Dendritic cell treated with granulocyte-macrophage colony-stimulating factor and Interleukin-4, amounts not matched to agents 40 ng/mL and 50 ng/mL, for 4 days (primary cell): ENCODE measurements around the gene LMF2.

Experiments used
- H3K27ac Mint-ChIP-seq: one replicate; pipeline ENCODE4 v1.8.0; 2022; ENCODE audit warnings: mild to moderate bottlenecking, mixed read lengths
- H3K27me3 Mint-ChIP-seq: one replicate; pipeline ENCODE4 v1.8.0; 2022; ENCODE audit warnings: mild to moderate bottlenecking, mixed read lengths
- H3K36me3 Mint-ChIP-seq: one replicate; pipeline ENCODE4 v1.8.0; 2022; ENCODE audit warnings: low read depth, mixed read lengths
- H3K4me1 Mint-ChIP-seq: one replicate; pipeline ENCODE4 v1.8.0; 2022; ENCODE audit warnings: low read depth, mixed read lengths
- H3K4me3 Mint-ChIP-seq: one replicate; pipeline ENCODE4 v1.8.0; 2022; ENCODE audit warnings: mild to moderate bottlenecking, moderate library complexity, mixed read lengths
- H3K9me3 Mint-ChIP-seq: one replicate; pipeline ENCODE4 v1.8.0; 2022; ENCODE audit warnings: mixed read lengths
- intact Hi-C: fragments of 100-400 bp; cut with micrococcal nuclease; formaldehyde crosslinking; loops from one replicate; pipeline ENCODE4 v1.15.0; 2022

The LMF2 gene

DNA sequence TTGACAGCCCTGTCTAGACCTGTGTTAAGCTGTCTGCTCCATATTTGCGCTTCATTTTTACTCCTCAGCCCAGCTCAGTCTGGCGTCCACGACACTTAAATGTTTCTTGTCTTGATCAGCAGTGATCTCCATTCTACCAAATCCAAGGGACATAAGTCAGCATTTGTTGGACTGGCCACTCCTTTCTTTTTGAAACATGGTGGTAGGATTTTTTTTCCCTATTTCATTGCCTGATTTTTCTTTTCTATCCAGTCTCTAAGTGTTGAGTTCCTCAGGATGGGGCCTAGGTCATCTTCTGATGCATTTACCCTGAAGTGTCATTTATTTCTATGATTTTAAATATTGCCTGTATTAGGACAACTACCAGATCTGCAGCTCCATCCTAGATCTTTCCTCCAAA lies 1.4 kb upstream of the LMF2 start:
- intact Hi-C loops, result loop anchor here (2.0 to 5.0 kb wide), 2 partner anchors 54 to 73 kb away; partner anchors contain the start of genes CHKB and SYCE3
- Mint-ChIP-seq H3K4me1 (peaks cover 35% of the 10 kb centered on the region), H3K36me3 (peaks cover 49% of the 10 kb centered on the region), H3K4me3 (peak overlapping the region; percentile 93), H3K27ac (peak overlapping the region; percentile 96), H3K9me3 (no peaks in the 10 kb centered on the region), H3K27me3 (no peaks in the 10 kb centered on the region)

DNA sequence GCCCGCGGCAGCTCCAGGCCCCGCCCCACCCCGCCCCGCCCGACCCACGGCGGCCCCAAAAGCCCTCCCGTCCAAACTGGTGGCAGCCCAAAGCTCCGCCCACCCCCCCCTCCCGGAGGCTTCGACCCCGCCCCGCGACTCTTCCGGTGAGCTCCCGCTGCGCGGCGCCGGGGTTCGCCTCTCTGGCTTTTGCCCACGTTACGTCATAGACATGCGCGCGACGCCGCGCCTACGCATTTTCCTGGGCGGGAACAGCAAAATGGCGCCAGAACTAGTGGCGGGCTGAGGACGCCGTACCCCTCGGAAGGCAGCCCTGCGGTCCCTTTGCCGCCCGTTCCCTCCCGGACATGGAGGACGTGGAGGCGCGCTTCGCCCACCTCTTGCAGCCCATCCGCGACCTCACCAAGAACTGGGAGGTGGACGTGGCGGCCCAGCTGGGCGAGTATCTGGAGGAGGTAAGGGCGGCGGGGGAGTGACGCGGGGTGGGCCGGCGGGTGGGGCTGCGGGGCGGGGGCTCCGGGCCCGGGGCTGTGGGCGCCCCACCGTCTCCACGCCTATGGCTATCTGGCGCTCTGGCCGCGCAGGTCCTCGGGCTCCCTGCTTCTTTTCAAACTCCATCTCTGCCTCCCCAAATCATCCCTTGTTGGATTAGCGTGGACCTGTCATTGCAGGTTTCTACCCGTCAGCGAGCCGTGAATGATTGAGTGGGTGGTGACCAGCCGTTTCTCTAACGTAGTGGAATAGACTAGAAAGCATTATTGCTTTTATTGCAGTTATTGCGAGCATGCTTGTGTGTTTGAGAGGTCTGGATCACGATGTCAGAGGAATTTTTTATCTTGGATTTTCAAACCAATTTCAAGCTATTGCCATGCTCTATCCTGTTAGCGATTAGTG lies 736 bp upstream of the LMF2 start, which contains the start of gene NCAPH2:
Gene NCAPH2 (plus strand): TSS at position 234 of the 894 bp plus-strand sequence. CDS start 114 bp downstream, at position 348.
- intact Hi-C loops, result loop anchor here (2.0 to 5.0 kb wide), 2 partner anchors 55 to 74 kb away; partner anchors contain the start of genes CHKB and SYCE3
- H3K27me3 Mint-ChIP-seq, result no peaks in the 10 kb centered on the region
- H3K9me3 Mint-ChIP-seq, result no peaks in the 10 kb centered on the region
- H3K36me3 Mint-ChIP-seq, result peaks cover 55% of the 10 kb centered on the region
- H3K27ac Mint-ChIP-seq, result peak within 1 kb of the TSS; percentile 96
- H3K4me1 Mint-ChIP-seq, result peaks cover 35% of the 10 kb centered on the region
- H3K4me3 Mint-ChIP-seq, result peak within 1 kb of the TSS; percentile 98

DNA sequence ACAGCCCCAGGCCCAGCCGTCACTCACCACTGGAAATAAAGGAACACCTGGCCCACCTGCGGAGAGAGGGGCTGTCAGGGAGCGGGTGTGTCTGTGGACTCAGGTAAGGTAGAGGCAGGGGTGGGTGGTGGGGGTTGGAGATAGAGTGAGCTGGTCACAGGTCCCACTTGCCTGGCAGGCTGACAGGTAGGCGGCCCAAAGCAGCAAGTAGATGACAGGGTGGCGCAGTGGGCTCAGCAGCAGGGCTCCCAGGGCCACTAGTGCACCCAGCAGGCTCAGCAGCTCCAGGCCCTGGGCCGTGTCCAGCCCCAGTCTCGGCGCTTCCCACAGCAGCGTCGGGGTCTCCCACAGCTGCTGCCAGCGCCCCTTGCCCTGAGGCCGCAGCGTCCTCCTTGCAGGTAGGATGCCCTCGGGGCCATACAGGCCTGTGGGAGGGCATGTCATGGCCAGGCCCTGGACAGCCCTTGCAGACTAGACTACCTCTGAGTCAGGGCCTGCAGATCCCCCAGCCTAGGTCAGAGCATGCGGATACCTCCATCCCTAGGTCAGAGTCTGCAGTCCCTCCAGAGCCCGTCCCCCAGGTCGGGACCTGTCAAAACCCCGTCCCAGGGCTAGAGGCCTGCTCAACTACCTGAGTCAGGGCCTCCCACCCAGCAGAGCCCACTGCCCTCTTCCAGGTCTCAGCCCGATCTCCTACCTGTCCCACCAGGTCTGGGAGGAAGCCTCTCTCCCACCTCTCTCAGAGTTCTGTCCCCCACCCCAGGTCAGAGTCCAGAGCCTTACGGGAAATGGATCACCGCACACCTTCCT lies 686 bp downstream of the LMF2 start:
- H3K4me3 Mint-ChIP-seq, result peak overlapping the region; percentile 98
- no peaks in the 10 kb centered on the region for H3K9me3 Mint-ChIP-seq
- peaks cover 35% of the 10 kb centered on the region for H3K4me1 Mint-ChIP-seq
- H3K36me3 Mint-ChIP-seq, result peaks cover 60% of the 10 kb centered on the region
- H3K27ac Mint-ChIP-seq, result peak overlapping the region; percentile 96
- no peaks in the 10 kb centered on the region for H3K27me3 Mint-ChIP-seq
- intact Hi-C loops, result loop anchor here (5.0 kb wide), 1 partner anchor 75 kb away; the partner anchor contains the start of gene CHKB

DNA sequence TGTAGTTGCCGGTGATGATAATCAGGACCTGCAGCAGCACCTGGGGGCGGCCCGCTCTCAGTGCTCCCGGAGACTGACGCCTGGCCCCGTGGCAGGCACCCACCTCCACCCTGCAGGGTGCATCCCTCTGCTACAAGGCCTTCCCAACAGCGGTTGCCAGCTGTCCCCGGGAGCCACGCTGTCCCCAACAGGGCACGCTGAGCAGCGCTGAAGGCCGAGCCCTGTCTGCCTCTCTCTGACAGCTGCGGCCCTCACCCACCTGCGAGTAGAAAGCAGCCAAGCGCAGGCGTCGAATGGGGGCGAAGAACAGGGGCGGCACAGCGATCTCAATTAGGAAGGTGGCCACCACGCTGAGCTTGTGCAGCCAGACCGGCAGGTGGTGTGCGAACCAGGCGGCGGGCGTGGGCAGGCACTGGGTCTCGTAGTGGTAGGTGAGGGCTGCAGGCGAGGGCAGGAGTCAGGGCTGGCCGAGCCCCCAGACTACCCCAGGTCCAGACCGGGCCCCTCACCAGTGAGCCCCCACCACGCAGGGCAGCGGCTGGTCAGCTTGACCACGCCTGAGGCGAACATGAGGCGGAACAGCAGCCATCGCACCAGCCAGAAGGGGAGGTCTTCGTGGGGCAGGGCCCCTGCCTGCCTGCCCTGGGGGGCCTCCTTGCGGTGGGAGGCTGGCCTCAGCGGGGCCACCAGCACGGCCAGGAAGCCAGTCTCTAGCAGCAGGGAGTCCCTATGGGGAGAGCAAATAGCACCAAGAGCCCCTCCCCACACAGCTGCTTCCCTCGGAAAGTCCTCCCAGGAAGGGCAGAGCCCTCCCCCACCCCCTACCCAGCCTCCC lies 1.5 kb downstream of the LMF2 start:
- Mint-ChIP-seq H3K36me3 (peaks cover 55% of the 10 kb centered on the region), H3K9me3 (no peaks in the 10 kb centered on the region), H3K27ac (no peak overlapping the region), H3K4me1 (peaks cover 35% of the 10 kb centered on the region), H3K27me3 (no peaks in the 10 kb centered on the region), H3K4me3 (peak overlapping the region; percentile 98)
- intact Hi-C loops, result loop anchor here (5.0 kb wide), 1 partner anchor 76 kb away; the partner anchor contains the start of gene CHKB

DNA sequence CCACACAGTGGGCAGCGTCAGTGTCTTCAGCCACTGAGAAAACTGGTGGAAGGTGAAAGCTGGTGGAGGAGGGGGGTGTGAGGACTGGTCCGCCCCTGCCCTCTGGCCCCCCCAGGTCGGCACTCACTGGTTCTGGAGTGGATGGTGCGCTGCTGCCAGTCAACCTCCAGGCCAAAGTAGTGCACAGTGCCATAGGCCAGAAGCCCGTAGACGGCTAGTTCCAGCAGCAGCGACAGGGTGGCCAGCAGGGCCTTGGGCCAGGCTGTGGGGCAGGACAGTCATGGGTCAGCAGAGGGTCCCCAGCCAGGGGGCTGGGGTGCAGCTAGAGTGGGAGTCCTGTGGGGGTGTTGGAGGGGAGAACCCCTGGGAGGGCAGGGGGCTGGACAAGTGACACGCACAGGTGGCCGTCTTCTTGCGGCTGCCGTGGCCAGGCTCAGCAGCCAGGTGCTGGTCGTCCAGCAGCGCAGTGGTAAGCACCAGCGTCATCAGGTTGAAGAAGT lies 2.2 kb downstream of the LMF2 start:
- H3K4me3 Mint-ChIP-seq, result no peak overlapping the region

DNA sequence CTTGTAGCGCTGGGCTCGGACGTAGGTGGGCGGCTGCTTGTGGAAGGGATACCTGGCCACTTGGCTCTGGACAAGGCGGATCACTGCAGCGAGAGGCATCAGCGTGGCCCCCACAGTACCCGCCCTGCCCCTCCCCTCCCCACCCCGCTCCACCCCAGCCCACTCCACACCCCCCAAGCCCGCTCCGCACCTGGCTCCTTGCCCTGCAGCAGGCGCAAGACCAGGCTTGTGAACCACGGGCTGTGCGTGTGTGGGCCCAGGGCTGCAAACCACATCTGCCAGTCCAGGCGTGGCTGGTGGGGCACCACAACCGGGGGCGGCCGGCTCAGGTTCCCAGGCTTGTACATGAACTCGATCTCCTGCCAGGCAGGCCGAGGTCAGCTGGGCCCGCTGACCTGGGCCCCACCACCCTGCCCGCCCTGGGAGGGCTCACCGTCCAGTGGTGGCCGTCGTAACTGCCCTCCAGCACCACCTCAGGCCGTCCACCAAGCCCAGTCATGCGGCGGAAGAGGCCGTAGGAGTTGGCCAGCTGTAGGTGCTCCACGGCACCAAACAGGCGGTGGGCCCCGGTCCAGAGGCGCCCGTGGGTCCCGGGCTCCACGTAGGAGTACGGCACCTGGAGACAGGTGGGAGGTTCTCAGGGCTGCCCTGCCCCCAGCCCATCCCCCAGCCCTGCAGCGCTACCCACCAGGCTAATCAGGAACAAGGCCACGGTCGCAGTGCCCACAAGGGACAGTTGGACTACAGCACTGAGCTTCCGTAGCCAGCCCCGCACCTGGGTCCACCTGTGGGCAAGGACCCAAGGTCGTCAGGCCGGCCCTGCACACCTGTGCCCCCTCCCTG lies 2.9 kb downstream of the LMF2 start:
- intact Hi-C loops, result loop anchor here (5.0 kb wide), 1 partner anchor 78 kb away; the partner anchor contains the start of gene CHKB
- Mint-ChIP-seq H3K9me3 (no peaks in the 10 kb centered on the region), H3K27ac (no peak overlapping the region), H3K4me3 (no peak overlapping the region), H3K27me3 (no peaks in the 10 kb centered on the region), H3K36me3 (peaks cover 55% of the 10 kb centered on the region), H3K4me1 (peaks cover 33% of the 10 kb centered on the region)

More for the DNA sequence above, 2.2 kb downstream of the LMF2 start:
- no peak overlapping the region for H3K27ac Mint-ChIP-seq
- no peaks in the 10 kb centered on the region for H3K9me3 Mint-ChIP-seq
- peaks cover 35% of the 10 kb centered on the region for H3K4me1 Mint-ChIP-seq
- peaks cover 55% of the 10 kb centered on the region for H3K36me3 Mint-ChIP-seq
- H3K27me3 Mint-ChIP-seq, result no peaks in the 10 kb centered on the region
- intact Hi-C loops, result loop anchor here (5.0 kb wide), 1 partner anchor 77 kb away; the partner anchor contains the start of gene CHKB

DNA sequence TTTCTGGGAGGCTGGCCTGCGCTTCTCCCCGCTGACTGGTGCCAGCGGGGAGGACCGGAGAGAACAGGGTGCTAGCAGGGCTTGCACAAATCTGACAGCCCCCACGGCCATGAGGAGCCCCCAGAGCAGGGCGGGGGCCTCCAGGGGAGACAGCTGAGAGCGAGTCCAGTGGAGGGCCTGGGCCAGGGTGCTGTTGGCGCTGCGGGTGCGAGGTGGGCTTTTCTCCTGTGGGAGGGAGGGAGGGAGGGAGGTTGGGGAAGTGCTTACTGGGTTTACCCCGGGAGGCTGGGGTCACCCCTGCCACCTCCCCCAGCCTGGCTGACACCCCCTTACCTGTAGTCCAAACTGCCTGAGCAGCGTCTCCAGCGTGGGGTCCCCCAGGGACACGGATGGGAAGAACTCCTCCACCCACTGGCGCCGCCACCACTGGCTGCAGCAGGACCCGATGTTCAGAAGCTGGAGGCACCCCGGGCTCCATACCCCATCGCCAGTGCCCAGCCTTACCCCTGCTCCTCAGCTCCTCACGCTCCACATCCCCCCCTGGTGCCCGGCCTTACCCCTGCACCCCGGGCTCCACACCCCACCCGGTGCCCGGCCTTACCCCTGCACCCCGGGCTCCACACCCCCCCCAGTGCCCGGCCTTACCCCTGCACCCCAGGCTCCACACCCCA lies 3.9 kb downstream of the LMF2 start:
- Mint-ChIP-seq H3K27ac (no peak overlapping the region), H3K4me3 (no peak overlapping the region), H3K27me3 (peaks cover 2% of the 10 kb centered on the region), H3K36me3 (peaks cover 55% of the 10 kb centered on the region), H3K4me1 (peaks cover 27% of the 10 kb centered on the region), H3K9me3 (no peaks in the 10 kb centered on the region)
- intact Hi-C loops, result no loop called here

DNA sequence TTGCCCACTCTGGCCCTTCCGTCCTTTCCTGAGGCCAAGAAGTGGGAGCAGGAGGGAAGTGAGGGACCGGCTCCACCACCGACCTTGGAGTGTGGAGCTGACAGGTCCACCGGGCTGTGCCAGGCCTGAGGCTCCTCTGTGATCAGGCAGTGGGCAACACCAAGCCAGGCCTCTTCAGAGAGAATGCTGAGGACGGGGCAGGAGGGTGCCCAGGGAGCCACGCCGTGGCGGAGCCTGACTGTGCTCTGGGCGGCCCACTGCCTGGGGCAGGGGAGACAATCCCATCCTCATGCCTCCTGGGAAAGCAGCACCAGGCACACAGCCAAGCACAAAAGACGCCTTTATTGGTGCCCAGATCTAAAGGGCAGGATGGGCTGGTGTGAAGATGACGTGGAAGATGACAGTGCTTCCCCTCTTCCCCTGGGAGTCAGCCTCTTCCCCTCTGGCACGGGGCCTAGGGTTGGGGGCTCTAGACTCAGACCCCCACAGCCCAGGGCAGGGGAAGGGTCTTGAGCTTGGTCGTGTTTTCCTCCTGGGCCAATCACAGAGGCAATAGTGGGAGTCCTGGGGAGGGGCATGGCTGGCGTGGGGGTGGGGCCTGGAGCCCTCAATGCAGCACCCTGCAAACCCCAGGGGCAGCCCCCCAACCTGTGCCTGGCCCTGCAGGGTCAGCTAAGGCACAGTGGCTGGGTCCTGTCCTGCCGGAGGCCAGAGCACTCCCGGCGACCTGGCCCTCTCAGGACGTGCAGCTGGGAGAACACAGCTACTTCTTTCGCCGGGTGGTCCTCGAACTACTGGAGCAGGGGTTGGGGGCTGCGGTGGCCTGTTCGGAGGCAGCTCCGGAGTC lies 4.7 kb downstream of the LMF2 start:
- Mint-ChIP-seq H3K36me3 (peaks cover 49% of the 10 kb centered on the region), H3K4me3 (no peak overlapping the region), H3K9me3 (no peaks in the 10 kb centered on the region), H3K27me3 (peaks cover 5% of the 10 kb centered on the region), H3K27ac (no peak overlapping the region), H3K4me1 (peaks cover 33% of the 10 kb centered on the region)
- intact Hi-C loops, result no loop called here

DNA sequence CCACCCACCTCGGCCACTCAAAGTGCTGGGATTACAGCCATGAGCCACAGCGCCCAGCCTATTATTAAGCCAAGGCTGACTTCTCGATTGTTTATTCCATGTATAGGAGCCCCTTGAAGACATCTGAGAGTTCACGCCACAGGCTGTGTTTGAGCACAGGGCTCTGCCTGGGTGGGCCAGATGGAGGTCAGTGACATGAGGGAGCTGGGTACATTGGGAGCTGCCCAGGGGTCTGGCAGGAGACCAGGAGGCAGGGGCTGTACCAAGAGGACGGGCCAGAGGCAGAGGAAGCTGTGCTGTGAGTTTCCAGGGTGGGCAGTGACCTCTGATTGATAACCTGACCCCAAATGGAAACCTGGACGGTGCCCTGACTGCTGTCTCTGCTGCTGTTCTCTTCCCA lies 5.4 kb downstream of the LMF2 start:
- Mint-ChIP-seq H3K36me3 (peaks cover 45% of the 10 kb centered on the region), H3K4me1 (peaks cover 33% of the 10 kb centered on the region), H3K27me3 (peaks cover 11% of the 10 kb centered on the region), H3K4me3 (no peak overlapping the region), H3K27ac (no peak overlapping the region), H3K9me3 (no peaks in the 10 kb centered on the region)
- intact Hi-C loops, result no loop called here

DNA sequence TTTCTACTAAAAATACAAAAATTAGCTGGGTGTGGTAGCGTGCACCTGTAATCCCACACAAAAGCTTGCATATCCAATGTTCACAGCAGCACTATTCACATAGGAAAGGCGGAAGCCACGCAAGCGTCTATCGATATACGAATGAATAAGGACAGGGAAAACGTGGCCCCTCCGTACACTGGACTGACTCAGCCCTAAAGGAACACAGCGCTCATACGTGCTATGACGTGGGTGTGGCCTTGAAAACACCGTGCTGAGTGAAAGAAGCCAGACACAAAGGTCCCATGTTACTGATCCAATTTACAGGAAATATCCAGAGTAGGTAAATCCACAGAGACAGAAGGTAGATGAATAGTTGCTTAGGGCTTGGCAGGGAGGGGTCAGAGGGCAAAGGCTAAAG lies 7.0 kb downstream of the LMF2 start:
- Mint-ChIP-seq H3K4me1 (peaks cover 17% of the 10 kb centered on the region), H3K4me3 (no peak overlapping the region), H3K27me3 (peaks cover 19% of the 10 kb centered on the region), H3K9me3 (no peaks in the 10 kb centered on the region), H3K27ac (no peak overlapping the region), H3K36me3 (peaks cover 33% of the 10 kb centered on the region)
- intact Hi-C loops, result no loop called here

DNA sequence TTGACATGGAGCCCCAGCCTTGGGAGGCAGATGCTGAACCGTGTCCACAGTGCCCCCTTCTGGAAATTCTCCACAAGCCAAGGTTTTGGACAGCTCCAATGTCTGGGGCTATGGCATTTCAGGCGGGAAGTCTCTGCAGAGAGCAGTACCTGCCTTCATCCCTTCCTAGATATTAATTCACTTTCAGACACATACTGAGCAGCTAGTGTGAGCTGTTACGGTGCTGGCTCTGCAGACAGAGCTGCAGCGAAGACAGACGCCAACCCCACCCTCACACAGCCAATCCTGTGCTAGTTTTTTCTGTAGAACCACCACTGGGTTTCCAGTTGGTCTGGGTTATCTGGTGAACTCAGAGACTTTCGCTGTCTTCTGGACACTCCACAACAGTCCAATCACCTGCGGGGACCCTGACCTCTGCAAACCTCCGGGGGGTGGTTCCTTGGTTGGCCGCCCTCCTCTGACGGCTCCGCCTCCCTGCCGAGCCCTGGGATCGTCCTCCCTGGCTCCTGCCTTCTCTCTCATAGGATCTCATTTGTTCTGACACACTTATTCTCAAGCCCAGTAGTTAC lies 9.1 kb downstream of the LMF2 start:
- intact Hi-C loops, result loop anchor here (5.0 kb wide), 1 partner anchor 256 kb away; no protein-coding TSS in a partner anchor
- peaks cover 14% of the 10 kb centered on the region for H3K36me3 Mint-ChIP-seq
- peaks cover 14% of the 10 kb centered on the region for H3K4me1 Mint-ChIP-seq
- no peaks in the 10 kb centered on the region for H3K9me3 Mint-ChIP-seq
- no peak overlapping the region for H3K27ac Mint-ChIP-seq
- H3K27me3 Mint-ChIP-seq, result peaks cover 21% of the 10 kb centered on the region
- no peak overlapping the region for H3K4me3 Mint-ChIP-seq
